Measurements from ENCODE around the gene NFXL1. TPM values are rescaled to one million over a fixed set of nuclear protein-coding genes. Genes with fewer than 3 reads are reported as not detected.

NFXL1 gene
- total RNA-seq, 1 donor: 5.8 TPM

DNA sequence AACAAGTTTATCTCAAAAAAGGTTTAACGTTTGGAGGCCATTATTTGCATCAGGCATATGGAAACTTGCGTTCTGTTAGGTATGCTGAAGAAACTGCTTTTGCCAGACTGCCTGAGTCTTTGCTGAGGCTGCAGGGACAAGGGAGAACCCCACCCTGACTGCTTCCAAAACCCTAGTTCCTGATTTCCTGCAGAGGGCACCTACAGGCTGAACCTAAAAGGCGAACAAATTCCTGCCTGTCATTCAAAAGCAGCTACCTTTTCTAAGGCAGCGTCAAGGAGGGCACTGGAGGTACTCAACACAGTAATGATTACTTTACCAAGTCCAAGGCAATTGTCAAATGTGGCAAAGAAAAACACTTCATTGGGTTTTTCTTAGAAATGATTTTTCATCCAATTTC is 75.9 kb downstream of the NFXL1 start:
- no peak overlapping the region for H2AFZ ChIP-seq (ENCODE audit: low read length)
- H3K4me2 ChIP-seq (ENCODE audit: insufficient read depth, low read length): peak overlapping the region; percentile 90
- TF ChIP-seq, protein P1, sequence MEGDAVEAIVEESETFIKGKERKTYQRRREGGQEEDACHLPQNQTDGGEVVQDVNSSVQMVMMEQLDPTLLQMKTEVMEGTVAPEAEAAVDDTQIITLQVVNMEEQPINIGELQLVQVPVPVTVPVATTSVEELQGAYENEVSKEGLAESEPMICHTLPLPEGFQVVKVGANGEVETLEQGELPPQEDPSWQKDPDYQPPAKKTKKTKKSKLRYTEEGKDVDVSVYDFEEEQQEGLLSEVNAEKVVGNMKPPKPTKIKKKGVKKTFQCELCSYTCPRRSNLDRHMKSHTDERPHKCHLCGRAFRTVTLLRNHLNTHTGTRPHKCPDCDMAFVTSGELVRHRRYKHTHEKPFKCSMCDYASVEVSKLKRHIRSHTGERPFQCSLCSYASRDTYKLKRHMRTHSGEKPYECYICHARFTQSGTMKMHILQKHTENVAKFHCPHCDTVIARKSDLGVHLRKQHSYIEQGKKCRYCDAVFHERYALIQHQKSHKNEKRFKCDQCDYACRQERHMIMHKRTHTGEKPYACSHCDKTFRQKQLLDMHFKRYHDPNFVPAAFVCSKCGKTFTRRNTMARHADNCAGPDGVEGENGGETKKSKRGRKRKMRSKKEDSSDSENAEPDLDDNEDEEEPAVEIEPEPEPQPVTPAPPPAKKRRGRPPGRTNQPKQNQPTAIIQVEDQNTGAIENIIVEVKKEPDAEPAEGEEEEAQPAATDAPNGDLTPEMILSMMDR (IDR thresholded peaks at IDR 0.05; ENCODE audit: extremely low read depth, low read depth, low read length): no peak
- H3K27me3 ChIP-seq (ENCODE audit: insufficient read depth, low read length): no peaks in the 10 kb centered on the region
- H3K27ac ChIP-seq (ENCODE audit: low read depth, low read length): no peak overlapping the region
- no peak for DNase-seq (ENCODE audit: insufficient read length, low spot score, missing footprints)
- no peaks in the 10 kb centered on the region for H4K20me1 ChIP-seq (ENCODE audit: insufficient read depth, low read length)
- H3K36me3 ChIP-seq (ENCODE audit: insufficient read depth, low read length): peaks cover 3% of the 10 kb centered on the region
- H3K4me1 ChIP-seq (ENCODE audit: insufficient read depth, low read length): peaks cover 25% of the 10 kb centered on the region
- no peaks in the 10 kb centered on the region for H3K9me3 ChIP-seq (ENCODE audit: low read depth, low read length)
- no peaks in the 10 kb centered on the region for H3K79me2 ChIP-seq (ENCODE audit: insufficient read depth, low read length)
- H3K4me3 ChIP-seq (ENCODE audit: insufficient read depth, low read length): no peak overlapping the region

DNA sequence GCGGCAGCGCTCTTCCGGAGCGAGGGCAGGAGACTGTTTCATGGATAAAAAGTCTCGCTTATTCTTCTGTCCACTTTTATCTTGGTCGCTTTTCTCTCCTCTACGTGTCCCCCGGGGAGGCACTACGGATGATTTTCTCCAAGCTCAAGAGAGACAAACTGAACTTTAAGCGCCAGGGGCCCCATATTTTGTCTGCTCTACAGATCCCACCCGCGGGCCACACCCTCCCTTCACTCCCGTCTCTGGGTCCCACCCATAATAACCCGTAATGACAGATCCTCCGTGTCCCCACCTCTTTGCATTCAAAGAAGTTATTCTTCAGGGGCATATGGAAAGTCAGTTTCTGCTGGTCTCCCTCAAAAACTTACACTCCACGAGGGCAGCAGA is 76.5 kb downstream of the NFXL1 start, which contains the start of gene CORIN:
TSS of gene CORIN (minus strand) at position 160 of the 387 bp plus-strand sequence. CDS start at position 42, 118 bp downstream.
- Histone ChIP-seq H3K27ac (ENCODE audit: low read depth, low read length) (no peak within 1 kb of the TSS), H3K4me1 (ENCODE audit: insufficient read depth, low read length) (peaks cover 25% of the 10 kb centered on the region), H3K4me2 (ENCODE audit: insufficient read depth, low read length) (peak within 1 kb of the TSS; percentile 90), H4K20me1 (ENCODE audit: insufficient read depth, low read length) (no peaks in the 10 kb centered on the region), H3K4me3 (ENCODE audit: insufficient read depth, low read length) (peak within 1 kb of the TSS; percentile 73), H3K27me3 (ENCODE audit: insufficient read depth, low read length) (no peaks in the 10 kb centered on the region), H2AFZ (ENCODE audit: low read length) (peak within 1 kb of the TSS; percentile 85), H3K36me3 (ENCODE audit: insufficient read depth, low read length) (peaks cover 3% of the 10 kb centered on the region), H3K9me3 (ENCODE audit: low read depth, low read length) (no peaks in the 10 kb centered on the region), H3K79me2 (ENCODE audit: insufficient read depth, low read length) (no peaks in the 10 kb centered on the region)
- DNase-seq (ENCODE audit: insufficient read length, low spot score, missing footprints): peak; percentile 59
- TF ChIP-seq, protein P1 (IDR thresholded peaks at IDR 0.05; ENCODE audit: extremely low read depth, low read depth, low read length): no peak

DNA sequence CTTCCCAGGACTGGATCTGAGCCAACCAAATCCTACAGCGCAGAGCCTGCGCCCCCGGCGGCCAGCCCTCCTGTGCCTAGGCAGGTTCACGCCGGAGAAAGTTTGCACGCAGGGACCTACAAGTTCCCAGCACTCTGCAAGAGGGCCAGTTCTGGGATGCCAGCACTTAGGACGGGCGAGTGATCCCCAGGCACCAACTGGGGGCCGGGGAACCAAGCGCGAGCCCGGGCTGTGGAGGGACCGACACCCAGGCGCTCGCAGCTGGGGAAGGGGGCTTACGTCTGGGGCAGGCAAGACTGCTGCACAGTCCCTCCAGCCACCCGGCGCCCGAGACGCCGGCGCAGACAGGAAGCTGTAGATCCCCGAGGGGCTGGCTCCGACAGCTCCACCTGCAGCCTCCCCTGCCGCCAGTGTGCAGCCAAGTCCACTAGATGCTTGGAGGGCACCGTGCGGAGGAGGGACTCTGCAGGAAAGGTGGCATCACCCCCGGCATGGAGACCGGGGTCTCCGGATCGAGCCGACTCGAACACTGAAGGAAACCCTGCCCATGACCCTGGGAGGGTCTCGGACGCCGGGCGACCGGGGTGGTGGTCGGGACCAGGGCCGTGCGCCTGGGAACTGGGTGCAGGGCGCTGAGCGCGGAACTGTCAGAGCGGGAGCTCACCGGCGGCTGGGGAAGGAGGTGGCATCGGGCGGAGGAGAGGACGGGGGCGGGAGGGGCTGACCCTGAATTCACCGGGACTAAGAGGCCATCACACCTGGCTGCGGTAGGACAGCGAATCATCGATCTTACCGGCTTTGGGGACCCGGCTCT is 77.1 kb downstream of the NFXL1 start:
- Histone ChIP-seq H3K27ac (ENCODE audit: low read depth, low read length) (no peak overlapping the region), H3K9me3 (ENCODE audit: low read depth, low read length) (no peaks in the 10 kb centered on the region), H3K36me3 (ENCODE audit: insufficient read depth, low read length) (no peaks in the 10 kb centered on the region), H3K27me3 (ENCODE audit: insufficient read depth, low read length) (no peaks in the 10 kb centered on the region), H4K20me1 (ENCODE audit: insufficient read depth, low read length) (no peaks in the 10 kb centered on the region), H3K4me1 (ENCODE audit: insufficient read depth, low read length) (peaks cover 25% of the 10 kb centered on the region), H3K4me3 (ENCODE audit: insufficient read depth, low read length) (peak overlapping the region; percentile 73), H2AFZ (ENCODE audit: low read length) (peak overlapping the region; percentile 85), H3K79me2 (ENCODE audit: insufficient read depth, low read length) (no peaks in the 10 kb centered on the region), H3K4me2 (ENCODE audit: insufficient read depth, low read length) (peak overlapping the region; percentile 90)
- TF ChIP-seq, protein P1 (IDR thresholded peaks at IDR 0.05; ENCODE audit: extremely low read depth, low read depth, low read length): no peak
- DNase-seq (ENCODE audit: insufficient read length, low spot score, missing footprints): peak; percentile 88

DNA sequence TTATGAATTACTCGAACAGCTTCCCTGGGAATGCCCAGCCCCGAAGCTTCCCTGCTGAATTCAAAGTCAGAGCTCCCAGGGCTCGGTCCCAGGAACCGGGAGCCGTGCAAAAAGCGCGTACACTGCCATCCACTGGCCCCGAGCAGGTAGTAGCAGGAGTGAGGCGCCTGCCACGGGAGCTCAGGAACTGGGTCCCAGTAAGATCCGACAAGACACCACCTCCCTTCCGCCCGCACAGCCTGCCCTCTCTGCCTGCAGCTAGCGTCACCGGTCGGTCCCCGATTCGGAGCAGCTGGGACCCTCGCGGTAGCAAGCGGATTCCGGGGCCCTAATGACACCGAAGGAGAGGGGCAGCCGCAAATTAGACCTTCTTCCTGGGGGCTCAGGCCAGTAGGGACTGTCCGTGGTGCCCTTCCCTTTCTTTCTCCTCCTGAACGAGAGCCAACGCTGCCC is 77.7 kb downstream of the NFXL1 start:
- H3K27ac ChIP-seq (ENCODE audit: low read depth, low read length): no peak overlapping the region

More for the DNA sequence above, 77.7 kb downstream of the NFXL1 start:
- peak overlapping the region; percentile 90 for H3K4me2 ChIP-seq (ENCODE audit: insufficient read depth, low read length)
- H3K9me3 ChIP-seq (ENCODE audit: low read depth, low read length): no peaks in the 10 kb centered on the region
- peak; percentile 89 for DNase-seq (ENCODE audit: insufficient read length, low spot score, missing footprints)
- peak overlapping the region; percentile 73 for H3K4me3 ChIP-seq (ENCODE audit: insufficient read depth, low read length)
- H4K20me1 ChIP-seq (ENCODE audit: insufficient read depth, low read length): no peaks in the 10 kb centered on the region
- TF ChIP-seq, protein P1 (IDR thresholded peaks at IDR 0.05; ENCODE audit: extremely low read depth, low read depth, low read length): peak; percentile 69
- no peaks in the 10 kb centered on the region for H3K79me2 ChIP-seq (ENCODE audit: insufficient read depth, low read length)
- H3K4me1 ChIP-seq (ENCODE audit: insufficient read depth, low read length): peaks cover 25% of the 10 kb centered on the region
- peak overlapping the region; percentile 85 for H2AFZ ChIP-seq (ENCODE audit: low read length)
- H3K36me3 ChIP-seq (ENCODE audit: insufficient read depth, low read length): no peaks in the 10 kb centered on the region
- no peaks in the 10 kb centered on the region for H3K27me3 ChIP-seq (ENCODE audit: insufficient read depth, low read length)

Measured in osteoblast (primary cell).